NCI-H2227 treated with DMSO at 0.1 percent for 48 hours (cell line): ENCODE measurements around the gene PSPN.
A peak's percentile ranks its signal among the peaks of the same experiment; 100 is the strongest.

Source experiments
- DNase-seq: peaks from one replicate; lab custom pipeline; 2025; lab: John Stamatoyannopoulos, UW

The PSPN gene, protein sequence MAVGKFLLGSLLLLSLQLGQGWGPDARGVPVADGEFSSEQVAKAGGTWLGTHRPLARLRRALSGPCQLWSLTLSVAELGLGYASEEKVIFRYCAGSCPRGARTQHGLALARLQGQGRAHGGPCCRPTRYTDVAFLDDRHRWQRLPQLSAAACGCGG

DNA sequence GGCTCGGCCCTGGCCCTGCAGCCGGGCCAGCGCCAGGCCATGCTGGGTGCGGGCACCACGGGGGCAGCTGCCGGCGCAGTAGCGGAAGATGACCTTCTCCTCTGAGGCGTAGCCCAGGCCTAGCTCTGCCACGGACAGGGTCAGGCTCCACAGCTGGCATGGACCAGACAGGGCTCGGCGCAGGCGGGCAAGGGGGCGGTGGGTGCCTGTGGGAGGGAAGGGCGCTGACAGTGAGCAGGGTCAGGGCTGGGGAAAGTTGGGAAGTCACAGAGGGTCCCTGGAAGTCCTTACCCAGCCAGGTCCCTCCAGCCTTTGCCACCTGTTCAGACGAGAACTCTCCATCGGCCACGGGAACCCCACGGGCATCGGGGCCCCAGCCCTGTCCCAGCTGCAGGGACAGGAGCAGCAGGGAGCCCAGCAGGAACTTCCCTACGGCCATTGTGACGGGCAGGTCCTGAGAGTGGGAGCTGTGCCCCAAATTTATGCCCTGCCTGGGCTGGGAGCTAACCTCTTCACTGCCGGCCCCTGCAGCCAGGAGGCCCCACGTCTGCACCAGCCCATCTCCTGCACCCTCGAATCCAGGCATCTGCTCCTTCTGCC, at the start of gene PSPN:
Gene PSPN, minus strand, starts transcription at position 523 of the 600 bp plus-strand sequence. Its CDS starts 84 bp downstream, at position 439.
- DNase-seq: no peak

DNA sequence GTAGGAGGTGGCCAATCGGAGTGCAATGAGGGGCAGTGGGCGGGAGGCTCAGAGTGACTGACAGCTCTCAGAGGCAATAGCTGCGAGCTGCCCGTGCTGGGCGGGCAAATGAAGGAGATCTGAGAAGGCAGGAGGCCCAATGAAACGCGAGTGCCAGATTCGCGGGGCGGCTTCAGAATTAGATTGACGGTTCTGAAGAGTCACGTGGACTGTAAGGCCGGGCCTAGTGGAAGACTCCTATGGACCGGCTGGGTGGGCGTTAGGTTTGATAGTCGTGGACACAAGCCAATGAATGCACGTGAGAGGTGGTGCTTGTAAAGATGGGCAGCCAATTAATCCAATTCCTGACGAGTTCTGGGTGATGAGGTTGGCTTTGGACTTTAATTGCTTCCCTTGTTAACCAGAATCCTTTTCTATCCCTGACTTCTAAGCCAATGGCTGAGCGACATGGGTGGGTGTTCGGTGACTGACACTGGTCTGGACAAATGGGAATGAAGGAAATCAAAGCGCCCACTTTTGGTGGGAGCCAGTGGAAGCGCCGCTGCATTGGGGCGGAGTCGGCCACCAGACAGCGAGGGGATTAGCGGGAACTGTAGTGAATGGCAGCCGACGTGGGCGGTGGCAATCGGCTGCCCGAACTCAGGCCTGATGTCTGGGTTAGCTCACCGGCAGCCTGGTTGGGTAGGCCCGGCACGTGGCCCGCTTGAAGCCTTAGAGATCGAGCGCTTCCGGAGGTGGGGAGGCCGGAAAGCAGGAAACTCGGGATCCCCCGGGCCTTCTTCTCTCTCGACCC, 49.4 kb upstream of the PSPN start:
- peak; percentile 99 for DNase-seq

DNA sequence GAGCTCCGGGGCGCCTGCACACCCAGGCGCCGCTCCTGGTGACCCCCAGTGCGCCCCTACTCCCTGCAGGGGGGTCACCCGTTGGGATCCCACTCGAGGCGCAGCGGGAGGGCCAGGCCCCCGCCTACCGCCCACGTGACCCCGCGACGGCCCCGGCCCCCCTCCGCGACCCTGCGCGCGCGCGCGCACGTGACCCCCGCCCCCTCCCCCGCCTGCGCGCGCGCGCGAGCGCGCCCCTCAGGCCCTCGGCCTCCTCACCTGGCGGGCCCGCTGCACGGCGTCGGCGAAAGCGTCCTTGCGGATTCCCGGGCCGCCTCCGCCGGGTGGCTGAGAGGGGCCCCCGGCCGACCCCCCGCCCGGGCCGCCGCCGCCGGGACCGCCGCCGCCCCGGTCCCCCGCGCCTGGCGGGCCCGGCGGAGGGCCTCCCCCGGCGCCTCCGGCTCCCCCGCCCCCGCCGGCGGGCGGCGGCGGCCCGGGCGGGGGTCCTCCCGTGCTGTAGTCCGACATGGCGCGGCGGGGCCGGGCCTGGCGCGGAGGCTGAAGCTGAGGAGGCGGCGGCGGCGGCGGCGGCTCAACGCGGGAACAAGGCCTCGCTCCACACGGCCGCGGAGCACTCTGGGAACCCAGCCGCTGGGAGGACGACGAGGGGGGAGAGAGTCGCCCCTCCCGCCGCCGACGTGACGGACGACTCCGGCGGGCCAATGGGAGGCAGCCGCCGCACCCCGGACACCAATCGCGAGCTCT, 48.6 kb upstream of the PSPN start, which contains the start of gene KHSRP:
Gene KHSRP, minus strand, starts transcription at position 617 of the 744 bp plus-strand sequence. Its CDS starts 110 bp downstream, at position 507.
- no peak for DNase-seq

DNA sequence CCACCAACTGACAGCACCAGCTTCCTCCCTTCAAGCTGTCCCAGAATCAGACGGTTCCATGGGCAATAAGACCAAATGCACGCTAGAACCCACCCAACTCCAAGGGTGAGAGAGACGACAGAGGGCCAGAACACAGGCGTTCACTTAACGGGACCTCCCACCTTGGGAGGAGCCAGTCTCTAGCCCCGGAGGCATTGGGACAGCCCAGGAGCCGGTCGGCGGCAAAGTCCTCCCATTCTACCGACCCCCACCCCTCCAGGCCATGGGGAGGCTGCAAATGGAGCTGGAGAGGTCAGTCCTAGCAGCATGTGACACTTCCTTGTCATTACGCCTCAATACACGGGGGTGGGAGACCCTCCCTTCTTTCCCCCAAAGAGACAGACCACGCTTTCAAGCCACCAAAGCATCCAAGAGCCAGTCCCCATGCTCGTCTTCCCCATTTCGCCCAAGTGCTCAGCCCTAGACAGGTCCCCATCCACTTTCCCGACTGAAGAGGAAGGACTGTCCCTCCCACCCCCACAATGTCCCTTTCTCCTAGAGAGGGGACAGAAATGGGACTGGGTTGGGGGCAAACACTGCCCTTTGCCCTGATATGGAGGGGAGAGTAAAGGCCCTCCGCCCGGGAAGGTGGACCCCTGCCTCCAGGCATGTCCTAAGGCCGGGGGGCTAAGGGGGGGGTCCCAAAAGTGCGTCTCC, 47.9 kb upstream of the PSPN start:
- peak; percentile 8 for DNase-seq

DNA sequence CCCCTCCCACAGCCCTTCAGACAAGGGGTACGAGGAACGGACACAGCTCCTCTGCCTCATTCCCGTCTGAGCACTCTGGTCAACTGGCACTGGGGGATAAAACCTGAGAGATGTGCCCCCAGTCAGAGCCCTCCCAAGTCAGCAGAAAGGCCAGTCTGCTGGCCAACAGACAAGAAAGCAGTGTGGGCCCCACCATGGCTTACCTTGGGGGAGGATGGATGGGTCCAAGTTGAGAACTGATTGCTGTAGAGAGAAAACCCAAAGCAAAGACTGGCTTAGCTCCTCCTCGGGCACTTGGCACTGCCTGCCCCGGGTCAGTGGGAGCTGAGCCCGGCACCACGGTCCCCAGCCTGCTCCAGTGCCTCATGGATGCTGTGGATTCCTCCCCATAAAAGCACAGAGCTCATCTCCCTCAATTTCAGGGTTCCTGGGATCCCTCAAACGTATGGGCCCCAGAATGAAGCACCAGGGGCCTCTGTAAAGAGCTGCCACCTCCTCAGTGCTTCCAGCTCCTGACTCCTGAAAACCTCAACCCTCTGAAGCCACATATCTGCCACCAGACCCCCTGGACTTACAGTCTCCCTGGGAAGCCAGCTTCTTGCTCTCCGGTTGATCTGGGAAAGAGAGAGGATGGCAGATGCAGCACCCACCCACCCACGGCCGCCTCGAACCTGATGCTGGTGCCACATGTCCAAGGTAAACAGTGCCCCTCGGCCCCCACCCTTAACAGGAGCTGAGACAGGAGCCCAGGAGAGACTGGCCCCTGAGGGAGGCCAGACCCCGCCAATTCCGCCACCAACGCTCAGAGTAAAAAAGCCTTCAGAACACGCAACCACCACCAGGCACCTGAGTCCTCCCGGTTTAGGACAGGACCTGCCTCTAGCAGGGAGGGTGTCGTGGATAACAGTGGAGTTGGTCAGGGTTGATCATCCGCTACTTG, 45.6 kb upstream of the PSPN start:
- DNase-seq: no peak

GRCh38 chr19:6418562-6418932, 42.8 kb upstream of the PSPN start:
- DNase-seq: no peak

GRCh38 chr19:6417713-6418561, 42.2 kb upstream of the PSPN start:
- DNase-seq: no peak

- no peak for DNase-seq
These were observed 41.1 kb upstream of the PSPN start for GRCh38 chr19:6416658-6417405.

DNA sequence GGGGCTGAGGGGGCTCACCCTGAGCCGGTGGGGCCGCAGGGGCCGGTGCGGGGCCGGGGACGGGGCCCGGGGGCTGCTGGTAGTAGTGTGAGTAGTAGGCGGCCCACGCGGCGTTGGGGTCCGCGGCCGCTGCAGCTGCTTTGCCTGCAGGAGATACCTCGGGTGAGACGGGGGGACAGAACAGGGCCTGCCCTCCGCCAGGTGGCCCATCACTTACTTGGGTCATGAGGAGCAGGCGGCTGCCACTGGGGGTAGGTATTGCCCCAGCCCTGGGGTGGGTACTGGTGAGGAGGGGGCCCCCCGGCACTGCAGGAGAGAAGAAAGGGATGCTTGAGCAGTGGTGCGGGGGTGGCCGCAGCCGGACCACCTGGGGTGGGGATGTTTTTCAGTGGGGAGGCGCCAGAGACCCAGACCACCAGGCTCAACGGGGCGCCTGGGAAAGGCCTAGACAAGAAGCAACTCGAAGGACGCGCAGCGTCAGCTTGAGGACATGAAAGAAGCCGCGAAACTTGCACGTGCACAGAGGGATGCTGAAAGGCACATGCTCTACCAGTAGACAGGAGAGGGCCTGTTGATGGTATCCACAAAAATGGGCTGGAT, 40.0 kb upstream of the PSPN start:
- no peak for DNase-seq

DNA sequence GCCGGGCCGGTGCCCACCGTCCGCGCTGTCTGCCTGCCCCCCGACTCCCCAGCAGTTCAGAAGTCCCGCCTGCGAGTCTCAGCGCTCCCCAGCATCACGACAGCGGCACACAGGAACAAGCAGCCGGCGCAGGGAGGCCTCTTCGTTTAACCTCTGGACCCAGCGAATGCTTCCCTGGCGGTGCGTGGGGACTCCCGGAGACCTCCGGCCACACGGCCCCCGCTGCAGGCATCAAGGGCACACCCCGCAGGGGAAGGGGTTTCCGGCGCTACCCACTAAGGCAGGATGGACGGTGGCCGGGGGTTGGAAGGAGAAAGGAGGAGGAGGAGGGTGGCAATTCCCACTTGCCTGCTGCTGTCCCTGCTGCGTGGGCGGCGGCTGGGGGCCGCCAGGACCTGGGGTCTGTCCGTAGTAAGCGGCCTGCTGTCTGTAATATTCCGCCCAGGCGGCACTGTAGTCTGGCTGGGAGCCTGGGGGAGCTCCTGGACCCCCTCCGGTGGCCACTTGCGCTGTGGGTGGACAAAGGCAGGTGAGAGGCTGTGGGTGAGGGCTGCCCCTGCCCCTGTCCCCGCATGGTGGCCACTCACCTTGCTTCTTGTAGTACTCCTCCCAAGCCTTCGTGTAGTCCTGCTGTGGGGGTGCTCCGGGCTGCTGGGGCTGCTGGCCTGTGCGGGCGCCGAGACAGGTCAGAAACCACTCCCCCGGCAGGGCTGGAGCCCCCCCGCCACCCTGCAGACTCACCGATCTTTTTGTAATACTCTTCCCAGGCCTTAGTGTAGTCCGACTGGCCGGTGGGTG, 39.3 kb upstream of the PSPN start:
- no peak for DNase-seq

DNA sequence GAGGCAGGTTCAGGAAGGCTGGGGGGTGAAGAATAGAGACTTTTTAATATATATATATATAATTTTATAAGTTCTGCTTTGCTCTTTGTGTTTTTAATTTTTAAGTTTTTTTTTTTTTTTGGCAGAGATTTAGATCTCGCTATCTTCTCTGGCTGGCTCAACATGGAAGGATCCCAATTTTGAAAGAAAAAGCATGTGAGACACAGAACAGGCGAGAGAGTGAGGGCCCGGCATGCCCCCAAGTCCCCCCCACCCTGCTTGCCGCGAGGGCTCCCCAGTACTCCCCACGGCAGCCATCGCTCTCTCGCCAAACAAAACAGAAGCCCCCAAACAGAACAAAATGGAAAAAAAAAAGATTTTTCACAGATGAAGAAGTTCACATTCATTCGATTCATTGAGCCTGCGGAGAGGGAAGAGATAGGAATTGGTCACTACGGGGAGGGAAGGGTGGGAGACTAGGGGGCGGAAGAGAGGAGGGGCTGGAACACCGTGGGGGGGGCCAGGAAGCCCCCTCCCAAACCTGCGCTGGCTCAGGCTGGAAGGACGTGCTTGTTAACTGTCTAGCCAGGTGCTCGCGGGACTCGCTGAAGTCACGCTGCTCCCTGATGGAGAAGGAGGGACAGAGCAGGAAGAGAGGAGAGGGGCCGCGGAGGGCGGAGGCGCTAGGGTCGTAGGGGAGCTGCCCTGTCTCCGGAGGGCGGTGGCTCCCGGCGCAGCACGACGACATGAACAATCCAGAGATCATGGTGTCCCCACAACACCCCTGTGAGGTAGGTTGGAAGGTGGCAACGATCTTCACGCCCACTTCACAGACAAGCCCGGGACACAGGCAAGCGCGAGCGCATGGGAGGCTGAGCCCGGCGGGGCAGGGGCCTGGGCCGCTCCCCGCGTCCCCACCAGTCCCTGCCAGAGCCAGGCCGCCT, 38.2 kb upstream of the PSPN start:
- DNase-seq: no peak

DNA sequence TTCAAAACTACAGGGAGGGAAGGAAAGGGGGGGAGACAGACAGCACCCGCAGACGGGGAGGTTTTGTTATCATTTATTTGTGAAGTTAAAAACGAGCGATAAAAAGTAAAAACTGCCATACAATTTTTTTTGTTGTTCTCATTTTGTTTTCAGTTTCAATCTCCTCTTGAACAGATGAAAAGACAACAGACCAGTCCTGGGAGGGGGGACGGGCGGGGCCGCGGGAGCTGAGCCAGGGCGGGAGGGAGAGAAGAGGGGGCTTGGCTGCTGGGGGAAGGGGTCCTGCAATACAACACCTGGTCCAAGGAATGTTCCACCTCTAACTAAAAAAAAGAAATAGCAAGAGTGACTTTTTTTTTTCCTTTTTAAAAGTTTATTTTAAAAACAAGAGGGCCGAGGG, 37.6 kb upstream of the PSPN start:
- DNase-seq: no peak

GRCh38 chr19:6412447-6413091, 36.8 kb upstream of the PSPN start:
- DNase-seq: no peak

GRCh38 chr19:6412061-6412446, 36.3 kb upstream of the PSPN start:
- DNase-seq: no peak

- no peak for DNase-seq
These were observed 33.6 kb upstream of the PSPN start for GRCh38 chr19:6409346-6409745.

DNA sequence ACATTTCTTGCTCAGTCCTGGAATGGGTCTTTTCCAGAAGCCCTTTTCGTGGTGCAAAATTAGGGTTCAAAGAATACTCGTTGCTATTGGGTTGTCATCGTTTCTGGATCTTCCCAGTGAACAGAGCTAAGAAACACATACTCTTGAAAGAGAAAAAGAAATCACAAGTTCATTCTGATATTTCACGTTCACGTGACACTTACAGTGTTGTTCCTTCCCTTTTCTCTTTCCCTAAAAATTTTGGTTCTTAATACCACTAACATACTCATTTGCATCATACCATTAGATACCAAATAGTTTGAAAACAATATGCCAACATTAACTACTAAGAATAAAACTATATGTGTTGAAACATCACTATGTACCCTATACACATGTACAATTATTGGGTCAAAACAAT, 30.7 kb upstream of the PSPN start:
- no peak for DNase-seq
